Measurements from ENCODE around the gene CYB561D1.

- no peak for TF ChIP-seq CTCF (IDR thresholded peaks at IDR 0.05)
- no peak for TF ChIP-seq POLR2A (IDR thresholded peaks at IDR 0.05)
- TF ChIP-seq EP300 (IDR thresholded peaks at IDR 0.05) = no peak
These were observed 50.3 kb downstream of the CYB561D1 start for GRCh38 chr1:109543988-109544735.
